ENCODE results near the gene CFB. TPM values are rescaled to one million over a fixed set of nuclear protein-coding genes. Genes with fewer than 3 reads are reported as not detected.

The CFB gene
- total RNA-seq, 1 donor from 2014 or later: not detected

DNA sequence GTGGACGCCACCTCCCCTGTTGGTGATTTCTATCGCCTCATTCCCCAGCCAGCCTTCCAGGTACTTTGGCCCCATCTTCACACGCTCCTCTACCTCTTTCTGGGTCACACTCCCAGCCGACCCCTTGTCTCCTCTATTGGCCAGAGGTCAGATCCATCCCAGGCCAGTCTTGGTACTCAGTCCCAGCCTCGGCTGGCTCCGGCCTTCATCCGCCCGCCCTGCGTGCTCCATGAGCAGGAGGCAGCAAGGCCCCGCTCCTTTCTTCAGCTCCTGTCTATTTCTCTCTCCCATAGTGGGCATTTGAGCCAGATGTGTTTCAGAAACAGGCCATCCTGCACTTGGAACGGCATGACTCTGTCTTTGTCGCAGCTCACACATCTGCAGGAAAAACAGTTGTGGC lies 15.7 kb downstream of the CFB start:
- Mint-ChIP-seq H3K27ac (ENCODE audit: unreplicated experiment) (no peak overlapping the region), H3K4me1 (peaks cover 27% of the 10 kb centered on the region), H3K36me3 (ENCODE audit: low read depth) (peaks cover 3% of the 10 kb centered on the region), H3K9me3 (no peaks in the 10 kb centered on the region), H3K4me3 (peak overlapping the region; percentile 73), H3K27me3 (ENCODE audit: low read depth) (no peaks in the 10 kb centered on the region)
- TF ChIP-seq, protein P1, sequence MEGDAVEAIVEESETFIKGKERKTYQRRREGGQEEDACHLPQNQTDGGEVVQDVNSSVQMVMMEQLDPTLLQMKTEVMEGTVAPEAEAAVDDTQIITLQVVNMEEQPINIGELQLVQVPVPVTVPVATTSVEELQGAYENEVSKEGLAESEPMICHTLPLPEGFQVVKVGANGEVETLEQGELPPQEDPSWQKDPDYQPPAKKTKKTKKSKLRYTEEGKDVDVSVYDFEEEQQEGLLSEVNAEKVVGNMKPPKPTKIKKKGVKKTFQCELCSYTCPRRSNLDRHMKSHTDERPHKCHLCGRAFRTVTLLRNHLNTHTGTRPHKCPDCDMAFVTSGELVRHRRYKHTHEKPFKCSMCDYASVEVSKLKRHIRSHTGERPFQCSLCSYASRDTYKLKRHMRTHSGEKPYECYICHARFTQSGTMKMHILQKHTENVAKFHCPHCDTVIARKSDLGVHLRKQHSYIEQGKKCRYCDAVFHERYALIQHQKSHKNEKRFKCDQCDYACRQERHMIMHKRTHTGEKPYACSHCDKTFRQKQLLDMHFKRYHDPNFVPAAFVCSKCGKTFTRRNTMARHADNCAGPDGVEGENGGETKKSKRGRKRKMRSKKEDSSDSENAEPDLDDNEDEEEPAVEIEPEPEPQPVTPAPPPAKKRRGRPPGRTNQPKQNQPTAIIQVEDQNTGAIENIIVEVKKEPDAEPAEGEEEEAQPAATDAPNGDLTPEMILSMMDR (conservative IDR thresholded peaks at IDR 0.05): no peak
- DNase-seq (ENCODE audit: low read depth, low spot score): no peak

DNA sequence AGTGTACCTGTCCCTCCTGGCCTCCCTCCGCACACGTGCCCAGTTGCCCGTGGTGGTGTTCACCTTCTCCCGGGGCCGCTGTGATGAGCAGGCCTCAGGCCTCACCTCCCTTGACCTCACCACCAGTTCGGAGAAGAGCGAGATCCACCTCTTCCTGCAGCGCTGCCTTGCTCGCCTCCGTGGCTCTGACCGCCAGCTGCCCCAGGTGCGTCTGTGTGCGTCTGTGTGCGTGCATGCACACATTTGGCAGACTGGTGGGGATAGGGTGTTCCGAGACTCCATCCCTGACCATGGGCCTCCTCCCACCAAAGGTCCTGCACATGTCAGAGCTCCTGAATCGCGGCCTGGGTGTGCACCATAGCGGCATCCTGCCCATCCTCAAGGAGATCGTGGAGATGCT lies 18.0 kb downstream of the CFB start:
- DNase-seq (ENCODE audit: low read depth, low spot score): no peak
- no peak overlapping the region for H3K27ac Mint-ChIP-seq (ENCODE audit: unreplicated experiment)

DNA sequence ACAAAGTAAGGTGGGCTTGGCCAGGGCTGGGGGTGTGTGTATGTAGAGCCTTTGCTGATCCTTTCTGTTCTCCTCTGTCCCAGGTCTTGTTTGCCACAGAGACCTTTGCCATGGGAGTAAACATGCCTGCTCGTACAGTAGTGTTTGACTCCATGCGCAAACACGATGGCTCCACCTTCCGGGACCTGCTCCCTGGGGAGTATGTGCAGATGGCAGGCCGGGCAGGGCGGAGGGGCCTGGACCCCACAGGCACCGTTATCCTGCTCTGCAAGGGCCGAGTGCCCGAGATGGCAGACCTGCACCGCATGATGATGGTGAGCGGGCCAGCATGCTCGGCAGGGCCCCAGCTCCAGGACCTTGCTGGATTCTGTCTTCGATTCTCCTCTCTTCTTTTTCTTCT lies 19.8 kb downstream of the CFB start:
- peaks cover 8% of the 10 kb centered on the region for H3K4me1 Mint-ChIP-seq
- peak overlapping the region; percentile 50 for H3K27ac Mint-ChIP-seq (ENCODE audit: unreplicated experiment)
- no peak overlapping the region for H3K4me3 Mint-ChIP-seq
- no peaks in the 10 kb centered on the region for H3K9me3 Mint-ChIP-seq
- TF ChIP-seq, protein P1 (conservative IDR thresholded peaks at IDR 0.05): no peak
- peaks cover 7% of the 10 kb centered on the region for H3K36me3 Mint-ChIP-seq (ENCODE audit: low read depth)
- DNase-seq (ENCODE audit: low read depth, low spot score): no peak
- no peaks in the 10 kb centered on the region for H3K27me3 Mint-ChIP-seq (ENCODE audit: low read depth)

More for the DNA sequence above, 18.0 kb downstream of the CFB start:
- H3K36me3 Mint-ChIP-seq (ENCODE audit: low read depth): peaks cover 3% of the 10 kb centered on the region
- no peak overlapping the region for H3K4me3 Mint-ChIP-seq
- H3K9me3 Mint-ChIP-seq: no peaks in the 10 kb centered on the region
- peaks cover 11% of the 10 kb centered on the region for H3K4me1 Mint-ChIP-seq
- no peaks in the 10 kb centered on the region for H3K27me3 Mint-ChIP-seq (ENCODE audit: low read depth)
- TF ChIP-seq, protein P1 (conservative IDR thresholded peaks at IDR 0.05): no peak

DNA sequence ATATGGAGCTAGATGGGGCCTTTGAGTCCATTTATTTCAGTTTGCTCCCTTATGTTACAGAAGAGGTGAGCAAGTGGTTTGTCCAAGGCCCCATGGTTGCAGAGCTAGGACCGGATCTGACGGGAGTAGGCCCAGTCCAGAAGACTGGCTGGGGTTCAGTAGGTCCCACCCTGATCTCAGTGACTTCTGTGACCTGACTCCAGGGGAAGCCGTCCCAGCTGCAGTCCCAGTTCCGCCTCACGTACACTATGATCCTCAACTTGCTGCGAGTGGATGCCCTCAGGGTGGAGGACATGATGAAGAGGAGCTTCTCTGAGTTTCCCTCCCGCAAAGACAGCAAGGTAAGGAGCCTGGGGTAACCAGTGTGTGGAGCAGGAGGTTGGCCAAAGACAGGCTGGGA lies 20.6 kb downstream of the CFB start:
- no peak for DNase-seq (ENCODE audit: low read depth, low spot score)
- H3K4me3 Mint-ChIP-seq: peak overlapping the region; percentile 23
- no peaks in the 10 kb centered on the region for H3K9me3 Mint-ChIP-seq
- H3K27me3 Mint-ChIP-seq (ENCODE audit: low read depth): no peaks in the 10 kb centered on the region
- H3K27ac Mint-ChIP-seq (ENCODE audit: unreplicated experiment): no peak overlapping the region
- H3K36me3 Mint-ChIP-seq (ENCODE audit: low read depth): peaks cover 7% of the 10 kb centered on the region
- H3K4me1 Mint-ChIP-seq: peaks cover 9% of the 10 kb centered on the region
- TF ChIP-seq, protein P1 (conservative IDR thresholded peaks at IDR 0.05): no peak

DNA sequence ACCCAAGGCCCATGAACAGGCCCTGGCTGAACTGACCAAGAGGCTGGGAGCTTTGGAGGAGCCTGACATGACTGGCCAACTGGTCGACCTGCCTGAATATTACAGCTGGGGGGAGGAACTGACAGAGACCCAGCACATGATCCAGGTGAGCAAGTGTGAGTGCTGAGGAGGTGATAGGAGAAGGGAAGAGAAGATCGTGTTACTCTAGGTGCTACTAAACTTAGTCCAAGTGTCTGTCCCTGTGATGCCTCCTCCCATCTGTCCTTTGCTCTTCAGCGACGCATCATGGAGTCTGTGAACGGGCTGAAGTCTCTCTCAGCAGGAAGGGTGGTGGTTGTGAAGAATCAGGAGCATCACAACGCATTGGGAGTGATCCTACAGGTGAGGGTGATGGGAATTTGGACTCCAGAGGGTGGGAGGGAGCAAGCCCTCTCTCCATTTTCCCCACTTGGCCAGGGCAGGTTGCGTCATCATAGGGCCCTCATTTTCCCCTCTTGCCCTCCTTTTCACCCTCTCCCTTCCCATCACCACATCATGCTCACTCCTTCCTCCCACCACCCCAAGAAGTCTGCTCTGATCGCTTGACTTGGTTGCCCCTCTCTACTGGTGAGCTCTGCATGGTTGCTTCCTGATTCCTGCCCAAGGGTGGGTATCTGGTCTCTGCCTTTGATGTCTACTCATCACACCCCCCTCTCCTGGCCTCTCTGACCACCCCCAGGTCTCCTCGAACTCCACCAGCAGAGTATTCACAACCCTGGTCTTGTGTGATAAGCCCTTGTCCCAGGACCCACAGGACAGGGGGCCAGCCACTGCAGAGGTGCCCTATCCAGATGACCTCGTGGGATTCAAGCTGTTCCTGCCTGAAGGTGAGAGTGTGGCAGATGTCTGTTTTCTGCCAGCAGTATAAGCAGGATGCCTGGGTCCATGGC lies 21.4 kb downstream of the CFB start:
- Mint-ChIP-seq H3K36me3 (ENCODE audit: low read depth) (peaks cover 9% of the 10 kb centered on the region), H3K9me3 (no peaks in the 10 kb centered on the region), H3K4me3 (peak overlapping the region; percentile 31), H3K4me1 (peaks cover 16% of the 10 kb centered on the region), H3K27ac (ENCODE audit: unreplicated experiment) (no peak overlapping the region), H3K27me3 (ENCODE audit: low read depth) (no peaks in the 10 kb centered on the region)
- TF ChIP-seq, protein P1 (conservative IDR thresholded peaks at IDR 0.05): no peak
- no peak for DNase-seq (ENCODE audit: low read depth, low spot score)

Data from neural crest cell (in vitro differentiated cells).